ENCODE measurements around the gene ARHGAP45. TPM values are rescaled to one million over a fixed set of nuclear protein-coding genes. Genes with fewer than 3 reads are reported as not detected.

The ARHGAP45 gene
- total RNA-seq, result 5.6 and 9.5 TPM in 2 replicates

DNA sequence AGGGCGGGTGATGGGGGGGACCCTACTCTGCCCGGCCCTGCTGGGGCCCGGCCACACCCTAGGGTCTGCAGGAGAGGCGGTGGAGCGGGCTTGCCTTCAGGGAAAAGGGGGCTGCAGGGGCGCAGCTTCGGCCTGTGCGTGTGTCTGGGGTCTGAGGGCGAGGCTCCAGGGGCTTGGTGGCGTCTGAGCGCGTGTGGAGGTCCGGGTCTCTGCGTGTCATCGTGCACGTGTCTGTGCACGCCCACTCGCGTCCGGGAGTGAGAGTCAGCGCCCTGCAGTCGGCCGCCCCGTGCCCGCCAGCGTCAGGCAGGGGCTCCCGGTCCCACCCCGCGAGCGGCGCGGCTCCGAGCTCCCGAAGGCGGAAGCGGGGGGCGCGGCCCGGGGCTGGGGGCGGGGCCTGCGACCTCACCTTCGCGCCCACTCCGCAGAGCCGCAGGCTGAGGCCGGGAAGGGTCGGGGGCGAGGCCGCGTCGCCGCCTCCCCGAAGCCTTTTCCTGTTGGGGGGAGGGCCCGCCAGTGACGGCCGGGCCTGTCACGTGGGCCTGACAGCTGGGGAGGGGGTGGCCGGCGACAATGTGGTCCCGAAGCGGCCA is at the start of gene ARHGAP45:
Gene ARHGAP45, plus strand, starts transcription at position 420 of the 593 bp plus-strand sequence. CDS start 239 bp downstream, outside the sequence.

GRCh38 chr19:1020868-1021425 is 46.0 kb upstream of the ARHGAP45 start, which contains the start of gene TMEM259:
TSS of gene TMEM259 (minus strand) at chr19:1021123. CDS start at chr19:1020996, 127 bp downstream.

DNA sequence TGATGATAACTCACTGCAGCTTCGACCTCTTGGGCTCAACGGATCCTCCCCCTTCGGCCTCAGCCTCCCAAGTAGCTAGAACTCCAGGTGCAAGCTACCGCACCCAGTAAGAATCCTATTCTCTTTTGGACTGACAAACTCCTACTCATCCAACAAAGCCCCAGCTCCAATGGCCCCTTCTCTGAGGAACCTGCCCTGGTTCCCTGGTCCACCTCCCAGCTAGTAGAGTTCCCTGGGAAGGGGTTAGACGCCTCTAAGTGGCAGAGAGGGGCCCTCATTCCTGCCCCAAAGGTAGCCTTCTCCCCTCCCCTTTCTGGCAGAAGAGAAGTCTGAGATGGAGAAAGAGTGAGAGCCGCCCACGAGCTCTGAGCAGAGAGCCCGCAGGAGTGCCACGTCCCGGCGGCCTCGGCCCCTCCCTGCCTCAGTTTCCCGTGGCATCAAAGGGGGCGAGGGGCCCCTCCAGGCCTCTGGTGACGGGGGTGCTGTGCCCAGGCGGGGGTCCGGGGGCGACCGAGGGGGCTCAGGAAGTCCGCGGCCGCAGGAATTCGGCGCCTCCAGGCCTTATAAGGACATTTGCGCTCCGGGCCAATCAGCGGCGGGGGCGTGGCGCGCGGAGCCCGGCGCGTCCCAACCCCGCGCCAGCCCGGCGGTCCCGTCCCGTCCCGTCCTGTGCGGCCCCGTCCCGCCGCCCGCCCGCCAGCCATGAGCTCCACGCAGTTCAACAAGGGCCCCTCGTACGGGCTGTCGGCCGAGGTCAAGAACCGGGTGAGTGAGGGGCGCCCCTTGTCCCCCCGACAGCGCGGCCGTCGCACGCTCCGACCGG is 40.8 kb upstream of the ARHGAP45 start, which contains the start of gene CNN2:
Gene CNN2, plus strand, starts transcription at position 649 of the 823 bp plus-strand sequence. Its CDS starts 54 bp downstream, at position 703.

DNA sequence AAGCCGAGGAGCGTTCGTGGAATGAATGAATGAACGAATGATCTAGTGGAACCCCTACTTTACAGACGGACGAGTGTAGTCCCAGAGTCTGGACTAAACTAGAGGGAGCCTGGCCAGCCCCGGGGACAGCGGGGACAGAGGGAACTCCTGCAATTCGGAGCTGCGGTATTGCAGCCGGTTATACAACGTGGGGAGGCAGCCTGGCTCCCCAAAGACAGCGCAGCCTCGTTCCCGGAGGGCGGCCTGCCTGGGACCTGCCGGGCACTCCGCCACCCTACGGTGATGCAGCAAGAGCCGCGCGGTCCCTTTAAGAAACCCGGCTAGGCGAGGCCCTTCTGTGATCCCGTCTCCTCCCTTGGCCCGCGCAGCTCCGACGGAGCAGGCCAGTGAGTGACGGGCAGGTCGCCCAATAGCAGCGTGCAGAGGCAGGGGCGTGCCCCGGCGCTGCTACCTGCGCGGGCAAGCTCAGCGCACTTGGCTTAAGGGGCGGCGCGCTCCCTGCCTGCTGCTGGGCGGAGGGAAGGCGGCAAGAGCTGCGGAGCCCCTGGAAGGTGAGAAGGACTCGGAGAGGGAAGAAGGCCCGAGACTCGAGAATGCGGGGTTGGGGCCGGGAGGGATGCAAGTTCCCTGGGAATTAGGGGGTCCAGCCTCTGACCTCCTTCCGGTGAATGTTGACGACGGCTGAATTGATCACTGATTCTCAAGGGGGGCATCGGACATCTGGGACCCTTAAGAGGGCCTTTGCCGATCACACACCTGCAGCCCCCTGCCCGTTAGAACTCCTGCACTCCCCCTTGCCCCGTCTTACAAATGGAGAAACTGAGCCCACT is 27.1 kb upstream of the ARHGAP45 start, which contains the start of gene ABCA7:
Gene ABCA7, plus strand, starts transcription at position 462 of the 830 bp plus-strand sequence. CDS start 1,255 bp downstream, outside the sequence.

GRCh38 chr19:1094978-1095701 is 28.2 kb downstream of the ARHGAP45 start, which contains the start of gene POLR2E:
TSS of gene POLR2E (minus strand) at chr19:1095375. CDS start at chr19:1095315, 60 bp downstream.

GRCh38 chr19:1103708-1104310 is 36.8 kb downstream of the ARHGAP45 start, which contains the start of gene GPX4:
TSS of gene GPX4 (plus strand) at chr19:1103994. CDS start at chr19:1104044, 50 bp downstream.

Other genes starting within 250 kb of the ARHGAP45 start
- 0.19 and 0.36 TPM in 2 replicates for gene PLPPR3, start 245.2 kb upstream of the ARHGAP45 start, total RNA-seq
- not detected in 2 replicates for gene AZU1, start 239.3 kb upstream of the ARHGAP45 start, total RNA-seq
- gene PRTN3, start 226.2 kb upstream of the ARHGAP45 start, total RNA-seq, result not detected in 2 replicates
- gene ELANE, start 214.9 kb upstream of the ARHGAP45 start, total RNA-seq, result not detected in 2 replicates
- 0.28 and 1.4 TPM in 2 replicates for gene CFD, start 207.5 kb upstream of the ARHGAP45 start, total RNA-seq
- 25.1 and 27.3 TPM in 2 replicates for gene MED16, start 174.0 kb upstream of the ARHGAP45 start, total RNA-seq
- gene RNU6-9, start 173.7 kb upstream of the ARHGAP45 start, total RNA-seq, result not detected in 2 replicates
- 18.2 and 23.4 TPM in 2 replicates for gene R3HDM4, start 153.9 kb upstream of the ARHGAP45 start, total RNA-seq
- not detected in 2 replicates for gene KISS1R, start 149.8 kb upstream of the ARHGAP45 start, total RNA-seq
- 4.9 and 8.7 TPM in 2 replicates for gene ARID3A, start 141.1 kb upstream of the ARHGAP45 start, total RNA-seq
- 141 and 143 TPM in 2 replicates for gene WDR18, start 82.8 kb upstream of the ARHGAP45 start, total RNA-seq
- 0.19 and 0.27 TPM in 2 replicates for gene GRIN3B, start 66.7 kb upstream of the ARHGAP45 start, total RNA-seq
- gene TMEM259, start 46.0 kb upstream of the ARHGAP45 start, total RNA-seq, result 48.3 and 59.8 TPM in 2 replicates
- not detected in 2 replicates for gene RNU6-2, start 45.6 kb upstream of the ARHGAP45 start, total RNA-seq
- gene CNN2, start 40.6 kb upstream of the ARHGAP45 start, total RNA-seq, result 187 and 190 TPM in 2 replicates
- gene ABCA7, start 27.1 kb upstream of the ARHGAP45 start, total RNA-seq, result 4.0 and 4.8 TPM in 2 replicates
- gene POLR2E, start 28.2 kb downstream of the ARHGAP45 start, total RNA-seq, result 101 and 122 TPM in 2 replicates
- 363 and 429 TPM in 2 replicates for gene GPX4, start 36.8 kb downstream of the ARHGAP45 start, total RNA-seq
- 30.9 and 64.3 TPM in 2 replicates for gene SBNO2, start 107.1 kb downstream of the ARHGAP45 start, total RNA-seq
- gene STK11, start 138.6 kb downstream of the ARHGAP45 start, total RNA-seq, result 88.2 and 94.2 TPM in 2 replicates
- gene CBARP, start 170.8 kb downstream of the ARHGAP45 start, total RNA-seq, result 1.3 and 1.6 TPM in 2 replicates
- 46.3 and 51.7 TPM in 2 replicates for gene ATP5F1D, start 174.6 kb downstream of the ARHGAP45 start, total RNA-seq
- gene MIDN, start 181.4 kb downstream of the ARHGAP45 start, total RNA-seq, result 12.7 and 16.3 TPM in 2 replicates
- 76.5 and 167 TPM in 2 replicates for gene CIRBP, start 202.2 kb downstream of the ARHGAP45 start, total RNA-seq
- gene FAM174C, start 208.4 kb downstream of the ARHGAP45 start, total RNA-seq, result 12.8 and 25.1 TPM in 2 replicates
- gene EFNA2, start 218.7 kb downstream of the ARHGAP45 start, total RNA-seq, result 0.09 and 0.18 TPM in 2 replicates